ENCODE results near the gene KLF13.
"Not testable (repeated sequence)": the region's sequence is repeated elsewhere in the genome, so short reads cannot be mapped to it uniquely, and the experiment has no call there.

DNA sequence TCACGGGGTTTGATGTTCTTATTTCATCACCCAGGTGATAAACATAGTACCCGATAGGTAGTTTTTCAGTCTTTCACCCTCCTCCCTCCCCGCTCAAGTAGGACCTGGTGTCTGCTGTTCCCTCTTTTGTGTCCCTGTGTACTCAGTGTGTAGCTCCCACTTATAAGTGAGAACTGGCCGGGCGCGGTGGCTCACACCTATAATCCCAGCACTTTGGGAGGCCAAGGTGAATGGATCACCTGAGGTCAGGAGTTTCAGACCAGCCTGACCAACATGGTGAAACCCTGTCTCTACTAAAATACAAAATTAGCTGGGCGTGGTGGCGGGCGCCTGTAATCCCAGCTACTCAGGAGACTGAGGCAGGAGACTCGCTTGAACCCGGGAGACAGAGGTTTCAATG, 29.5 kb downstream of the KLF13 start:
- not testable (repeated sequence) for TF ChIP-seq CTCF, POLR2A (IDR thresholded peaks at IDR 0.05)

Measured in body of pancreas (tissue), 4 donors.